Stimulated activated naive CD8-positive, alpha-beta T cell treated with anti-CD3 and anti-CD28 coated beads, Interleukin-15, Interleukin-2, amounts not matched to agents 100 U/mL and 50 U/mL, for 24 hours (primary cell): ENCODE data around the gene TMEM117.
"Not testable (repeated sequence)": the region's sequence is repeated elsewhere in the genome, so short reads cannot be mapped to it uniquely, and the experiment has no call there.

Experiments used
- ATAC-seq: fragments of 150-1000 bp; cut with Tn5 transposase; one replicate; pipeline ENCODE4 v1.10.0; 2021
- DNase-seq: peaks from one replicate; pipeline ENCODE4 v3.0.0; 2021

Gene TMEM117

GRCh38 chr12:44100264-44100663 lies 264.4 kb downstream of the TMEM117 start:
- no peak for DNase-seq

DNA sequence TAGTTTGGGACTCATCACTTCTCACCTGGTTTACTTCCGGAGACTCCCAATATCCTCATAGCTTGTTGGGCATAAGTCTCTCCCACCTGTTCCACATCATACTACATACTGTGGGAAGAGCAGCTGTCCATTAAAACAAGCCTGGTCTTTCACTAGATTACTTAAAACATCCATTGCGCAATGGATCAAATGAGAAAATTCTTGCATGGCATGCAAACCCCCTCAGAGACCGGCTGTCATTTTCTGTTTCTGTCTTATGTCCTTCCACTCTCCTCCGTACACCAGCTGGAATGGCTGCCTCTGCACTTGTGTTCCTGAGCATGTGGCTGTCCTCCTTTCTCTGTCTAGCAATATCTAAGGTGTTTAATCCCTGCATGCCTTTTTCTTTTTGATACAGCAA lies 265.6 kb downstream of the TMEM117 start:
- DNase-seq, result no peak
- no peak for ATAC-seq

More at GRCh38 chr12:44100264-44100663, 264.4 kb downstream of the TMEM117 start:
- ATAC-seq, result no peak

GRCh38 chr12:44114906-44115305 lies 279.0 kb downstream of the TMEM117 start:
- no peak for ATAC-seq

GRCh38 chr12:44117337-44117736 lies 281.5 kb downstream of the TMEM117 start:
- no peak for ATAC-seq
- no peak for DNase-seq

More at GRCh38 chr12:44114906-44115305, 279.0 kb downstream of the TMEM117 start:
- DNase-seq, result no peak

DNA sequence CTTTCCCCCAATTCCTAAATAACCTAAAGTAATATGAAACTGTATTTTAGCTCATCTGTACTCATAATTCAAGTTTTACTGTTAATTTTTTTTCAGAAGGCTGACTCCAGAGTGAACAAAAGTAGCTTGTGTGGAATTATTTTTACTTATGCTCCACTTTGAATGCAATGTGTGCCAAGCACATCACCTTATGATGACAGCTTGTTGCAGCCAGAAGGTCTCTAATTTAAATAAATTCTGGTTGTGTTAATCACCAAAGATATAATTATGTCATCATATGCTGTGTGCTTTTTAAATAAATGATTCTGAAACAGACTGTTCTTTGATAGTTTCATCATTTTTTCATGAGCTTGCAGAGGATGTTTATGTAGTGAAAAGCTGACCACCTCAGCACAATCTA lies 283.1 kb downstream of the TMEM117 start:
- DNase-seq (no peak), ATAC-seq (no peak)

DNA sequence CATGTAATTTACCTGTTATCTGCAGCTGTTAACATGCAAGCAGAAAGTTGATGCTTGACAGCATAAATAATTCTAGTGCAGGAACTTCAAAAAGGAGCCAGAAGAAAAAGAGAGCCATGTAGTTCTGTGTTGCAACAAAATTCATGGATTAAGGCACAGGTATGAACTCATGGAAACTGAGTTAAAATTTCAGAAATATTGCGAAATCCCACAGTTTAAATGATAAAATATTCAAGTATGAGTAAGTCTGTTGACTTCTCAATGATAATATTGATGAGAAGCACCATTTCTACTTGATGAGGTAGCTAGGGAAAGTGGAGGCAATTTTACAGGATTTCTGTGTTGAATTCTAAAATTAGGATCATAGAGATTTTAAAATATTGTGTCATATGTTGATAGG lies 290.9 kb downstream of the TMEM117 start:
- no peak for DNase-seq
- no peak for ATAC-seq

GRCh38 chr12:44127966-44128710 lies 292.3 kb downstream of the TMEM117 start:
- no peak for ATAC-seq
- no peak for DNase-seq

DNA sequence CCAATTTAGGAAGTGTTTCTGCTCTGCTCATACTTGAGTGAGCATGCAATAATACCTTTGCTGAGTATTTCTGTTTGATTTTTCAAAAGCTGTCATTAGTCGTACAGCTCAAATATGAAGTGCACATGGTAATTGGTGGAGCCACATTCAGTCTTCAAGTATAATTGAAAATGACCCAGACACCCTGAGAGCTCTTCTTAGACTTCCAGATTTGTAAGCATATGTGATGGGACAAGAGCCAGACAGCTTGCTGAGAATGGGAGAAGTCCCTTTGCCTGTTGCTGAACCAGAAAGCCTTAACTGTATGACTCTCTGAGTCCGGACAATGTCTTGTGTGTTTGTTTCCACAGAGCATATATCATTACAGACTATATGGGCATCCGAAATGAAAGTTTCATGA lies 307.3 kb downstream of the TMEM117 start:
- ATAC-seq (no peak), DNase-seq (no peak)

DNA sequence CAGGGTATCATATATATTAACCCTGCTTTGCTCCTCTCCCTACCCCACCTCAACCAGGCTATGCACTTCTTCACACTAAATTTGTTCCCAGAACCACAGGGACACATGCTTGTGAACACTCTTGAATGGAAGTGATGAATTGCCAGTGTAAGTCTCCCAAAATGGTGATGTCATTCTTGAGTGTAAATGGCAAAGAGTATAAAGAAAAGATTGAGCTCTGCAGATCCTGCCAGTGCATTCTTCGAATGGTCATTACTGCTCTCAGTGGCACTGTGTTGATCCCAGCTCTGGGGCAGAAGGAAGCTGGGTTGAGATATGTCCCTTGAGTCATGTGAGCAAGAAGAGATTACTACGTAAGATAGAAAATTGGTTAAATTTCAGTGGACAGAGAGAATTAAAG lies 313.1 kb downstream of the TMEM117 start:
- ATAC-seq (no peak), DNase-seq (no peak)

- no peak for ATAC-seq
- DNase-seq, result no peak
These were observed 318.2 kb downstream of the TMEM117 start for GRCh38 chr12:44154128-44154527.

- no peak for ATAC-seq
- DNase-seq, result no peak
These were observed 319.5 kb downstream of the TMEM117 start for GRCh38 chr12:44155358-44155757.

DNA sequence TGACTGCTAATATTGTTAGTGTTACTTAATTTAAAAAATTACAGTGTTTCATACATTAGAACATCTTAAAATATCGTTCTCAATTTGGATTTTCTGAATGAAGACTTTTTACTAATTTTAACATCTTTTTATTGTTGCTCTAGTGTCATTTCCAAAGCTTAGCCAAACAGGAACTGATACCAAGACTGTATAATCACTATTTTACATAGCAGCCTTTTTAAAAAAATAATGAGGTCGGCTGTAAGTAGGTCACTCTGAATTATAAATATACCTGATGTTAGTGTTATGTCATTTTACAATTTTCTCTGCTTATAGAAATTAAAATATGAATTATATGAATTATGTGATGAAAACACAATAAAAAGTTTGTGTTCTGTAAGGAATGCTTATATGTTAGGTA lies 321.5 kb downstream of the TMEM117 start:
- DNase-seq (no peak), ATAC-seq (no peak)

DNA sequence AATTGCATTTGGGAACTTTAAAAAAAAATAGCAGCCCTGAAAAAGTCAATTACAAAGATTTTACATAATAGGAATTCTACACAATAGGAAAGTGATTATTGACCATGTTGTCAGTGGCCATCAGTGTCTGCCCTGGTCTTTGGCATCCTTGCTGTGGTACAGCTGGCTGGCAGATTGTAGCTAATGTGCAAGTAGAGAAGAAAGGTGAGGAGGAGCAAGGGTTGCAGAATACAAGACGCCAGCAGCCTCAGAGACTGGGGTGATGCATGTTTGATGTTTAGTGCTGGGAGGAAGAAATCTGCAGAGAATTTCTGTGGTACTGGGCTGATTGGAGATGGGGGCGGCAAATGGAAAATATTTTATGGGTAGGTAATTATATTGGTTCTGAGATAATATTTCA lies 322.9 kb downstream of the TMEM117 start:
- no peak for DNase-seq
- no peak for ATAC-seq

DNA sequence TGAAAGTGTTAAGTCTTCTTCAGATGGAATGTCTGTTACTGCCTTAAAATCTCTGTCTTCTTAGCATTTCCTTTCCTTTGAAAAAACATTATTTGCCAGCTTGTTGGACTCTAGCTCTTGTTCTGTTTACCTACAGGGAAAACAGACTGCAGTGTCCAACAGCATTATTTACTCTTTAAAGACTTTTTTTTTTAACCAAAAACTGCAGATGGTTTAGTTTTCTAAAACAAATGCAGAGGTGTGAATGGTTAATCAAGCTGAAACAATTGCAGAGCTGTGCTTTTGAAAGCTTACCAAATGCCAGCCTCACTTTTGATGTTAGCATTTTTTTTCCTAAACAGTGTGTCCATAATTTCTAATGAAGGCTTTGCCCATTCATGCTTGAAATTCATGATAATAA lies 323.3 kb downstream of the TMEM117 start:
- no peak for ATAC-seq

DNA sequence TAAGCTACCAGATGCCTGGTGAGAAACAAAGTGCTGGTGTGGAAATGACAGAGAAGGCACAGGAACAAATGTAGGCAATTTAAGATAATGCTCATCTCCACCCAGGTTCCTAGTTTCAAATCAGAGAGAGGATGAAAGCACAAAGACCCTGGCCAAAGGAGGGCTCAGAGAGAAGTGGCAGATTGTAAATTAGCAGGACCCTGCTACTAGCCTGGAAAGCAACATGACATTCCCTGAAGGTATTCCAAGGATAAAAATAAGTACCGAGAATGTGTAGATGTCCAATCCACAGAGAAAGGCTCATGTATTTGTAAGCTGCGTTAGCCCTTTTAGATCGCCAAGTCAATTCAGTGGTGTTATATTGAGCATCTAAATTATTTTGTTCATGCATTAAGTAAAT lies 324.0 kb downstream of the TMEM117 start:
- ATAC-seq (no peak), DNase-seq (no peak)

More for the DNA sequence above, 323.3 kb downstream of the TMEM117 start:
- no peak for DNase-seq

GRCh38 chr12:44162961-44163360 lies 327.1 kb downstream of the TMEM117 start:
- no peak for DNase-seq
- no peak for ATAC-seq

- ATAC-seq, result no peak
- DNase-seq, result no peak
These were observed 338.2 kb downstream of the TMEM117 start for GRCh38 chr12:44174053-44174452.

GRCh38 chr12:44184499-44185206 lies 348.8 kb downstream of the TMEM117 start:
- no peak for ATAC-seq
- no peak for DNase-seq

DNA sequence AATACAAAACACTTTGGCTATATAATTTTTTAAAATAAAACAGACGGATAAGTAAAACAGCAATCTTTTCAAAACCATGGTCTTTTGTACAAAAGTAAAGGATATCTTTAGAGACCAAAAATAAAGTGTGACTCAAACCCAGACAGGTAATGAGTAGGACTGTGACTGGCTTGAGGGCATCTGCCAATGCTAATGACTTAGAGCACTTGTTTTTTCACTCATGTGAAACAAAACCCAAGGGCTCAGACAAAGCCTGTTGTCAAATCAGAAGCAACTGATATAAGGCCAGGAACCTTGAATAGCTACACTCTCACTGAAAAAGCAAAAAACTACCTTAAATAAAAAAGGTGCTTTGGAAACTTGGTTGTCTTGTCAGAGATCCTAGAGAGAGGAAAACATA lies 357.4 kb downstream of the TMEM117 start:
- DNase-seq, result no peak
- no peak for ATAC-seq

DNA sequence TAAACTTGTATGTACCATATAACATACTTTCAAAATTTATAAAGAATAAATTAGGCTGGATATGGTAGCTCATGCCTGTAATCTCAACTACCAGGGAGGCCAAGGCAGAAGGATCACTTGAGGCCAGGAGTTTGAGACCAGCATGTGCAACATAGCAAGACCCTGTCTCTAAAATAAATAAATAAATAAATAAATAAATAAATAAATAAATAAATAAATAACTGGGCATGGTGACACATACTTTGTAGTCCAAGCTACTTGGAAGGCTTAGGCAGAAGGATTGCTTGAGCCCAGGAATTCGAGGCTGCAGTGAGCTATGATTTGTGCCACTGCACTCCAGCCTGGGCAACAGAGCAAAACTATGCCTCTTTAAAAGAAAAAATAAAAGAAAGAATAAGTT lies 359.8 kb downstream of the TMEM117 start:
- not testable (repeated sequence) for DNase-seq, ATAC-seq

DNA sequence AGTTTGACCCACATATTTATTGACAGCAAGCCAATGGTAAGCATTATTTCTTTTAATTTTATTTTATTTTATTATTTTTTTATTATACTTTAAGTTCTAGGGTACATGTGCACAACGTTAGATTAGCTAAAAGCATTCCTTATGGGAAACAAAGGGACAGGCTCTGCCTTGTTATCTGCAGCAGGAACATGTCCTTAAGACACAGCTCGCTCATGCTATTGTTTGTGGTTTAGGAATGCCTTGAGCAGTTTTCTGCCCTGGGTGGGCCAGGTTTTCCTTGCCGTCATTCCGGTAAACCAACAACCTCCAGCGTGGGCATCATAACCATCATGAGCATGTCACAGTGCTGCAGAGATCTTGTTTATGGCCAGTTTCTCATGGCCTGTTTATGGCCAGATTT lies 370.2 kb downstream of the TMEM117 start:
- DNase-seq (no peak), ATAC-seq (no peak)

GRCh38 chr12:44217146-44217883 lies 381.4 kb downstream of the TMEM117 start:
- ATAC-seq (no peak), DNase-seq (no peak)

DNA sequence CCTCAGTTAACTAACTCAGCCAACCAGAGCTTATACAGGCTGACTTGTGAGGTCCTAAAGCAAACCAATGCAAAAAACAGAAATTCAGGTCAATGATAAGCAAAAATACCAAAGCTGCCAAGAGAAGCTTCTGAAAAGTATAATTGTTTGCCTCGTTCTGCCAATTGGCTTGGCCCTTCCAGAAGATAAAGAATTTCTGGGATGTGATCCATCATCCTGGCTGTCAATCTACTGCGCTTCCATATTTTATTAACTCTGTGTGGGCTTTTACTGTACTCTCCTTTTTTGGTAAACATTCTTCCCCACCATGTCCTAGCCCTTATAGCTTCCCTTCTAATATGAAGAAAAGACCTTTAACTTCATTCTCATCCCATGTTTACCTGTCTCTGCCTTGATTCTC lies 387.9 kb downstream of the TMEM117 start:
- DNase-seq (no peak), ATAC-seq (no peak)
